Frontal cortex (tissue), 4 donors: ENCODE results near the gene SPATC1L. TPM values are rescaled to one million over a fixed set of nuclear protein-coding genes. Genes with fewer than 3 reads are reported as not detected.
"Not testable (repeated sequence)": the region's sequence is repeated elsewhere in the genome, so short reads cannot be mapped to it uniquely, and the experiment has no call there.

Source experiments
- DNase-seq, 2 donors: peaks; one replicate each; pipeline ENCODE4 v3.0.0; 2012; ENCODE audit warnings: low spot score in 2 of 2
- FAIRE-seq: peaks from 2 replicates; lab custom pipeline; 2012; peaks lifted over from hg19 to GRCh38; lab: Jason Lieb, UNC
- total RNA-seq: library from RNA; depleted of rRNA; stranded (reverse); fragments of >200 nt; gene quantifications from one replicate; pipeline ENCODE4 v1.2.3, GENCODE V29; 2014
- donor health status: control.
- donor health status: control.
- donor health status: control.

Gene SPATC1L
- total RNA-seq, 1 donor from 2014 or later: 4.9 TPM

DNA sequence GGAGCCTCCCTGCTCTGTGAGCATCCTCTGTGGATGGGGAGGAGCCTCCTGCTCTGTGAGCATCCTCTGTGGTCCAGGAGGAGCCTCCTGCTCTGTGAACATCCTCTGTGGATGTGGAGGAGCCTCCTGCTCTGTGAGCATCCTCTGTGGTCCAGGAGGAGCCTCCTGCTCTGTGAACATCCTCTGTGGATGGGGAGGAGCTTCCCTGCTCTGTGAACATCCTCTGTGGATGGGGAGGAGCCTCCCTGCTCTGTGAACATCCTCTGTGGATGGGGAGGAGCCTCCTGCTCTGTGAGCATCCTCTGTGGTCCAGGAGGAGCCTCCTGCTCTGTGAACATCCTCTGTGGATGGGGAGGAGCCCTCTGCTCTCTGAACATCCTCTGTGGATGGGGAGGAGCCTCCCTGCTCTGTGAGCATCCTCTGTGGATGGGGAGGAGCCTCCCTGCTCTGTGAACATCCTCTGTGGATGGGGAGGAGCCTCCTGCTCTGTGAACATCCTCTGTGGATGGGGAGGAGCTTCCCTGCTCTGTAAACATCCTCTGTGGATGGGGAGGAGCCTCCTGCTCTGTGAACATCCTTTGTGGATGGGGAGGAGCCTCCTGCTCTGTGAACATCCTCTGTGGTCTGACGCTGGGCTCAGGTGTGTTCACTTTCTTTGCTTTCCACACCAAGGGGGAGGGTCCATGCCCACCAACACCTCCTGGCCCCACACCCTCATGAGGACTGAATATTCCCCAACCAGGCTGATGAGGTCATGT lies 13.6 kb downstream of the SPATC1L start:
- FAIRE-seq, DNase-seq: not testable (repeated sequence)

DNA sequence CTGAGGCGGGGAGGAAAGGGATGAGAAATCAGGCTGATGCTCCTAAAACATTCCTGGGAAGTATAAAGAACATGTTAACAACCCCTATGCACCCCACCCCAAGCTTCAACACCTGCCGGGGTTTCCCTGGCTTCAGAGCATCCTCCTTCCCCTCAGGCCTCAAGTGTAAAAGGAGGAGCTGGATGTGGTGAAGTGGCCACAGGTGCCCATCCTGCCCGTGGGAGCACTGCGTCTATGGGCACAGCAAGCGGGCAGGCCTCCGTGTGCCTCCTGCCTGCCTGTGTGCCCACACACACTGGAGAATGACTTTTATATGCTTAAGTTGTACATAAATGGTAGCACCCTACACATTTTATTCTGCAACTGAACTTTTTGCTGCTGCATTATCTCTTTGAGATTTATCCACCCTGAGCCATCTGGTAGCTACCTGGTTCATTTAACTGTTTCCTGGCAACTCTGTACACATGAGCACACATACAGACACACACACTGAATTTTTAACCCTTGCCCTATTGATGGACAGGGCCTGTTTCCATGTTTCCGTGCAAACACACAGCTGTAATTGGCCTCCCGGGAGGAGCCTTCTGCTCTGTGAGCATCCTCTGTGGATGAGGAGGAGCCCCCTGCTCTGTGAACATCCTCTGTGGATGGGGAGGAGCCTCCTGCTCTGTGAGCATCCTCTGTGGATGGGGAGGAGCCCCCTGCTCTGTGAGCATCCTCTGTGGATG lies 15.4 kb downstream of the SPATC1L start:
- no peak for FAIRE-seq
- DNase-seq: no peak

- FAIRE-seq (no peak), DNase-seq (no peak)
Observed at GRCh38 chr21:46168238-46168637, 16.0 kb downstream of the SPATC1L start.

GRCh38 chr21:46165098-46165497 lies 19.2 kb downstream of the SPATC1L start:
- FAIRE-seq (no peak), DNase-seq (no peak)

- DNase-seq: no peak
- FAIRE-seq: no peak
Observed at GRCh38 chr21:46163380-46163779, 20.9 kb downstream of the SPATC1L start.

DNA sequence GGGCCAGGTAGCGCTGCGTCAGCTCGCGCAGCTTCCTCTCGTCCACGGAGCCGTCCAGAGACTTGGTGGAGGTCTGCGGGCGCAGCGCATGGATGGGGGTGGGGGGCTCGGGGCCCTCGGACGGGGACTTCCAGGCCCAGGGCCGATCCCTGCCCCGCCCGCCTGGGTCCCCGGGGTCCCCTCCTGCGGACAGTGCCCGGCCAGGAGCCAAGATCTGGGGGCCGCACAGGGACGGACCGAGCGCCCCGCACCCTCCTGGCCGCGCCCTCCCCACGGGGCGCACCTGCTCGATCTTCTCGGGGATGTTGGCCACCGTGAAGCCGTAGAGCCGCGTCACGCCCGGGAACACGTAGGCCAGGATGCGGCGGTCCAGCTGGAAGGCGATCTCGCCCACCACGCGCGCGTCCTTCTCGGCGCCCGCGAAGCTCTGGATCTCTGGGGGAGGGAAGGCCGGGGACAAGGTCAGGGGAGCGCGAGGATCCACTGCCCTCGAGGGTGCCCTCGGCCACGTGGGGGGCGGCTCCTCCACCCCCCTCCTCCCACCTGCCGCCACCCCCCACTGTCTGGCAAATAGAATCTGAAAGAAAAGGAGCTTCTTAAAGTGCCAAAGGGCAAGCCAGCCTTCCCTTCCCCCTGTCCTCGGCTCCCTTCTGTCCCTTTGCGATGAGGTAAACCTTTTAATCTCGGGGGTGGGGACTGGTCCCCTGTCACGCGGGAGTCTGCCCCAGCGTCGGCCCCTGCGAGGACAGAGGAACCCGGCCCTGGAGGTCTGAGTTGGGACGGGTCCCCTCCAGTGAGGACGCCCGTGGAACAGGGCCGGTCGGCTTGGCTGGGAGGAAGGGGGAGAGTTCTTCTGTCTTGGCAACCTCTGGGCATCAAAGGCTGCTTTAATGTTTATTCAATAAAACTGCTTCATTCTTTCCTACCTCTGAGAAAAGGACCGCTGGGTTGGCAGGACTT lies 22.3 kb downstream of the SPATC1L start:
- FAIRE-seq (no peak), DNase-seq (no peak)

- FAIRE-seq: no peak
- no peak for DNase-seq
Observed at GRCh38 chr21:46160907-46161632, 23.2 kb downstream of the SPATC1L start.

DNA sequence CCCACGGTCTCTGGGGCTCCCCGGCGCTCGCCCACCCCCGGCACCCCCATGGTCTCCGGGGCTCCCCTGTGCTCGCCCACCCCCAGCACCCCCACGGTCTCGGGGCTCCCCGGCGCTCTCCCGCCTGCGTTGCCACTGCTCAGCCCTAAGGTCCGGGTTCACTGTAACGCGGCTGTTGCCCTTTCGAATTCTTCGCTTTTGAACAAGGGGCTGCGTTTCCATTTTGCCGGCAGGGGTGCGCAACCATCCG lies 23.7 kb downstream of the SPATC1L start:
- DNase-seq (no peak), FAIRE-seq (no peak)

- DNase-seq (no peak), FAIRE-seq (no peak)
Observed at GRCh38 chr21:46159841-46160656, 24.2 kb downstream of the SPATC1L start.

DNA sequence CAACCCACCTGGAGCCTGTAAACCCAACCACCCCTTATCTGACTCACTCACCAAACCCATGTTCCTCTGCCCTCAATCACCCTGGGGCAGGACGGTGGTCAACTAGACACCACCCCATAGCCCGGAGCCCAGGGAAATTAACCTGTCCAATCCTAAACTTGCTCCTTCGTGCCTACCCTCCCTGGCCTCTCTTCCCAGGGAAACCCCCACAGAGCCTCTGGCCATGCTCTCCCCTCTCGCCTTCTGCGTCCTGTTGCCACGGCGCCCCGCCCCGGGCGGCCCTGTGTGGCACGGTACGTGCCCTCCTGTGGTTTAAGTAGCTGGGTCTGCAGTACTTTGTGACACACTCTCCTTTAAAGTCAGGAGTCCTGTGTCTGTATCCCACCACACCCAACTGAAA lies 24.9 kb downstream of the SPATC1L start:
- no peak for DNase-seq
- FAIRE-seq: no peak

GRCh38 chr21:46158666-46159300 lies 25.5 kb downstream of the SPATC1L start:
- DNase-seq: no peak
- FAIRE-seq: no peak

GRCh38 chr21:46157987-46158451 lies 26.2 kb downstream of the SPATC1L start:
- DNase-seq: no peak
- FAIRE-seq: no peak

- FAIRE-seq (no peak), DNase-seq (no peak)
Observed at GRCh38 chr21:46157396-46157986, 26.8 kb downstream of the SPATC1L start.

GRCh38 chr21:46156678-46157077 lies 27.6 kb downstream of the SPATC1L start:
- DNase-seq: no peak
- no peak for FAIRE-seq

GRCh38 chr21:46156378-46156645 lies 27.9 kb downstream of the SPATC1L start:
- FAIRE-seq: no peak

GRCh38 chr21:46155514-46156377 lies 28.5 kb downstream of the SPATC1L start, which contains the start of gene FTCD:
TSS of gene FTCD (minus strand) at chr21:46155579. CDS start at chr21:46155523, 56 bp downstream.
- no peak for FAIRE-seq
- no peak for DNase-seq

More at GRCh38 chr21:46156378-46156645, 27.9 kb downstream of the SPATC1L start:
- DNase-seq: no peak

- DNase-seq (no peak), FAIRE-seq (no peak)
Observed at GRCh38 chr21:46154955-46155513, 29.2 kb downstream of the SPATC1L start.
